ENCODE data around the gene DPH7. TPM values are rescaled to one million over a fixed set of nuclear protein-coding genes. Genes with fewer than 3 reads are reported as not detected.

The DPH7 gene
- total and polyA plus RNA-seq, 12 donors, result 11.7 to 51.4 (median 17.8) TPM

DNA sequence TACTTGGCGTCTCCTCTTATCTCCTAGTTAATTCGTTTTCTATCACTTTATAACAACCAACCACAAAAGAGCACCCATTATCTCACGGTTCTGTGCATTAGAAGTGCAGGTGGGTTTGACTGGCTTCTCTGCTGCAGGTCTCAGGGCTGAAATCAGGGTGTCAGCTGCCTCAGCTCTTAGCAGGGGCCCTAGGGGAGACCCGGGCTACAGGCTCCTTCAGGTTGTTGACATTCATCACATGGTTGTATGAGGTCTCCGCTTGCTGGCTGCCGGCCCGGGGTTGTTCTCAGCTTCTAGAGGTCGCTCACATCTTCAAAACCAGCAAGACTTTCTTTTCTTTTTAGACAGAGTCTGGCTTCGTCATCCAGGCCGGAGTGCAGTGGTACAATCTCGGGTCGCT lies 14.5 kb upstream of the DPH7 start:
- H3K27me3 ChIP-seq, result no peaks in the 10 kb centered on the region
- DNase-seq, result no peak
- peaks cover 0 to 5% (median under 1%) of the 10 kb centered on the region in 9 donors for H3K36me3 ChIP-seq
- peaks cover 10 to 25% (median 17%) of the 10 kb centered on the region in 9 donors for H3K4me1 ChIP-seq
- intact Hi-C loops (cut with DNase I), result no loop called here
- ATAC-seq, result no peak
- 59 to 71% methylated on average over 12 of the region's 12 CpGs for WGBS, 2 donors
- no peak overlapping the region for H3K27ac ChIP-seq
- no peaks in the 10 kb centered on the region for H3K9me3 ChIP-seq
- no peak overlapping the region for H3K4me3 ChIP-seq
- TF ChIP-seq, protein P1, sequence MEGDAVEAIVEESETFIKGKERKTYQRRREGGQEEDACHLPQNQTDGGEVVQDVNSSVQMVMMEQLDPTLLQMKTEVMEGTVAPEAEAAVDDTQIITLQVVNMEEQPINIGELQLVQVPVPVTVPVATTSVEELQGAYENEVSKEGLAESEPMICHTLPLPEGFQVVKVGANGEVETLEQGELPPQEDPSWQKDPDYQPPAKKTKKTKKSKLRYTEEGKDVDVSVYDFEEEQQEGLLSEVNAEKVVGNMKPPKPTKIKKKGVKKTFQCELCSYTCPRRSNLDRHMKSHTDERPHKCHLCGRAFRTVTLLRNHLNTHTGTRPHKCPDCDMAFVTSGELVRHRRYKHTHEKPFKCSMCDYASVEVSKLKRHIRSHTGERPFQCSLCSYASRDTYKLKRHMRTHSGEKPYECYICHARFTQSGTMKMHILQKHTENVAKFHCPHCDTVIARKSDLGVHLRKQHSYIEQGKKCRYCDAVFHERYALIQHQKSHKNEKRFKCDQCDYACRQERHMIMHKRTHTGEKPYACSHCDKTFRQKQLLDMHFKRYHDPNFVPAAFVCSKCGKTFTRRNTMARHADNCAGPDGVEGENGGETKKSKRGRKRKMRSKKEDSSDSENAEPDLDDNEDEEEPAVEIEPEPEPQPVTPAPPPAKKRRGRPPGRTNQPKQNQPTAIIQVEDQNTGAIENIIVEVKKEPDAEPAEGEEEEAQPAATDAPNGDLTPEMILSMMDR (IDR thresholded peaks at IDR 0.05), result no peak

- H3K36me3 ChIP-seq, result peaks cover 0 to 9% (median 4%) of the 10 kb centered on the region in 9 donors
- ATAC-seq (no peak), DNase-seq (no peak)
- no peaks in the 10 kb centered on the region for H3K9me3 ChIP-seq
- H3K27me3 ChIP-seq, result no peaks in the 10 kb centered on the region
- peaks cover 10 to 25% (median 17%) of the 10 kb centered on the region in 9 donors for H3K4me1 ChIP-seq
- no peak overlapping the region for H3K4me3 ChIP-seq
- H3K27ac ChIP-seq, result no peak overlapping the region
- intact Hi-C loops (cut with DNase I), result no loop called here
- WGBS, 2 donors, result 64 to 74% methylated on average over 7 of the region's 7 CpGs
- TF ChIP-seq, protein P1 (IDR thresholded peaks at IDR 0.05), result no peak
Measured at GRCh38 chr9:137592767-137593166, 14.0 kb upstream of the DPH7 start.

GRCh38 chr9:137590469-137591383 lies 12.0 kb upstream of the DPH7 start, which contains the start of gene ZMYND19:
Gene ZMYND19 (minus strand): TSS chr9:137590512. CDS start chr9:137590263, 249 bp downstream.
- WGBS, 2 donors, result 1 to 2% methylated on average over 91 to 113 of the region's 113 CpGs
- H3K9me3 ChIP-seq, result no peaks in the 10 kb centered on the region
- intact Hi-C loops (cut with DNase I), result no loop called here
- peak within 1 kb of the TSS; percentile 61 to 99 (median 88) for H3K4me3 ChIP-seq
- H3K4me1 ChIP-seq, result peaks cover 10 to 25% (median 17%) of the 10 kb centered on the region in 9 donors
- DNase-seq (peak; percentile 87 to 93), ATAC-seq (peak; percentile 96 to 100 (median 99))
- TF ChIP-seq, protein P1 (IDR thresholded peaks at IDR 0.05), result peak in 1 of 9 donors; percentile 14
- no peaks in the 10 kb centered on the region for H3K27me3 ChIP-seq
- H3K27ac ChIP-seq, result peak within 1 kb of the TSS in 7 of 10 donors; percentile 19 to 75 (median 31)
- H3K36me3 ChIP-seq, result peaks cover 0 to 27% (median 14%) of the 10 kb centered on the region in 9 donors

DNA sequence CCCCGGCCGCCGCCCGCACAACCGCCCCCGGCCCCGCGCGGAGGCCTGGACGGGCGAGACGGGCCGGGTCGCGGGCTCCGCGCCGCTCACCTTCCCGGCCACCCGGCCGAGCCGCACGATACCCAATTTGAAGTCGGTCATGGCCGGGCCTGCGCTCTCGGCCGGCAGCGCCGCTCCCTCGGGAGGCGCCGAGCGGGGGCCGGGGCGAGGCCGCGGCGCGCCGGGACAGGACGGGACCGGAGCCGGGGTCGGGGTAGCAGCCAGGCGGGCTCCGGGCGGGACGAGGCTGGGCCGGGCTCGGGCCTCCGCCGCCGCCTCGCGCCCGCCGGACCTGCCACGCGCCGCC lies 11.4 kb upstream of the DPH7 start:
- no peak for ATAC-seq
- 0 to 1% methylated on average over 42 to 61 of the region's 61 CpGs for WGBS, 2 donors
- TF ChIP-seq, protein P1 (IDR thresholded peaks at IDR 0.05), result no peak
- H3K27ac ChIP-seq, result no peak overlapping the region
- no peak for DNase-seq
- intact Hi-C loops (cut with DNase I), result no loop called here
- no peaks in the 10 kb centered on the region for H3K27me3 ChIP-seq
- H3K36me3 ChIP-seq, result peaks cover 0 to 33% (median 14%) of the 10 kb centered on the region in 9 donors
- H3K4me3 ChIP-seq, result peak overlapping the region; percentile 59 to 91 (median 64)
- H3K9me3 ChIP-seq, result no peaks in the 10 kb centered on the region
- peaks cover 10 to 25% (median 17%) of the 10 kb centered on the region in 9 donors for H3K4me1 ChIP-seq

Measured in heart right ventricle (tissue), 16 donors.